ENCODE measurements around the gene HAPLN3.

The HAPLN3 gene

GRCh38 chr15:88858934-88859333, 36.4 kb downstream of the HAPLN3 start:
- H3K27me3 ChIP-seq (ENCODE audit: insufficient read depth, low read length, poor library complexity, severe bottlenecking): no peaks in the 10 kb centered on the region
- no peak overlapping the region for H2AFZ ChIP-seq (ENCODE audit: low read length)
- H3K4me1 ChIP-seq (ENCODE audit: insufficient read depth, low read length, poor library complexity, severe bottlenecking): no peaks in the 10 kb centered on the region
- H4K20me1 ChIP-seq (ENCODE audit: insufficient read depth, low read length, poor library complexity, severe bottlenecking): no peaks in the 10 kb centered on the region
- H3K9me2 ChIP-seq (replicated peaks; ENCODE audit: low read depth, low read length): no peaks in the 10 kb centered on the region
- no peaks in the 10 kb centered on the region for H3K79me2 ChIP-seq (ENCODE audit: insufficient read depth, low read length)
- H3K9ac ChIP-seq (ENCODE audit: low read depth, low read length, poor library complexity, severe bottlenecking): no peak overlapping the region
- no peak overlapping the region for H3K4me2 ChIP-seq (ENCODE audit: low read depth, low read length, poor library complexity, severe bottlenecking)
- peaks cover 8% of the 10 kb centered on the region; the same call in 1 of the 2 replicates for H3K9me3 ChIP-seq (ENCODE audit: insufficient read depth, low read depth, low read length)
- TF ChIP-seq EZH2phosphoT487 (IDR thresholded peaks at IDR 0.05; ENCODE audit: borderline replicate concordance): no peak
- H3F3A ChIP-seq (ENCODE audit: low read depth): no peaks in the 10 kb centered on the region
- no peak overlapping the region for H3K4me3 ChIP-seq (ENCODE audit: low read length, poor library complexity, severe bottlenecking)
- H3K36me3 ChIP-seq (ENCODE audit: insufficient read depth, low read length): no peaks in the 10 kb centered on the region

DNA sequence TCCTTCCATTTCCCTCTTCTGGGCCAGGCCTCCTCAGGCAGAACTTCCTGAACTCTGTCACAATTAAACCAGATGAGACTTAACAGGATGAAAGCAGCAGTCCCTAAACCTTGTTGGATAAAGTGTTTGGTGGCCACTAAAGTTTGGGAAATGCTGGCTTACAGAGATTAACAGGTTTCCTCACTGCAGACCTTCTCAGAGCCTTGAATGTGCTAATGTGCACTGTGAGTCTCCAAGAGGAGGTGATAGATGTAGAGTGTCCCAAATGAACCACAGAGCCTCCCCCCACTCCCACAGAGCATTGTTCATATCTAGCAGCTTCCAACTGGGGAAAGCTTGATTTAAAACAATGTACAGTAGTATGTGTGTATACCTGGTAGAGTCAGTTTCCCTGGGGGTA, 42.9 kb downstream of the HAPLN3 start:
- Histone ChIP-seq H2AFZ (ENCODE audit: low read length) (no peak overlapping the region), H4K20me1 (ENCODE audit: insufficient read depth, low read length, poor library complexity, severe bottlenecking) (no peaks in the 10 kb centered on the region), H3K9me2 (replicated peaks; ENCODE audit: low read depth, low read length) (no peaks in the 10 kb centered on the region), H3K9ac (ENCODE audit: low read depth, low read length, poor library complexity, severe bottlenecking) (no peak overlapping the region), H3K79me2 (ENCODE audit: insufficient read depth, low read length) (no peaks in the 10 kb centered on the region), H3K4me2 (ENCODE audit: low read depth, low read length, poor library complexity, severe bottlenecking) (no peak overlapping the region), H3K27me3 (ENCODE audit: insufficient read depth, low read length, poor library complexity, severe bottlenecking) (no peaks in the 10 kb centered on the region), H3K9me3 (ENCODE audit: insufficient read depth, low read depth, low read length) (peaks cover 8% of the 10 kb centered on the region; the same call in 1 of the 2 replicates), H3K36me3 (ENCODE audit: insufficient read depth, low read length) (no peaks in the 10 kb centered on the region), H3F3A (ENCODE audit: low read depth) (no peaks in the 10 kb centered on the region), H3K4me1 (ENCODE audit: insufficient read depth, low read length, poor library complexity, severe bottlenecking) (no peaks in the 10 kb centered on the region), H3K4me3 (ENCODE audit: low read length, poor library complexity, severe bottlenecking) (no peak overlapping the region)
- TF ChIP-seq EZH2phosphoT487 (IDR thresholded peaks at IDR 0.05; ENCODE audit: borderline replicate concordance) (no peak), CTCF (conservative IDR thresholded peaks at IDR 0.05; ENCODE audit: low read length) (no peak)

DNA sequence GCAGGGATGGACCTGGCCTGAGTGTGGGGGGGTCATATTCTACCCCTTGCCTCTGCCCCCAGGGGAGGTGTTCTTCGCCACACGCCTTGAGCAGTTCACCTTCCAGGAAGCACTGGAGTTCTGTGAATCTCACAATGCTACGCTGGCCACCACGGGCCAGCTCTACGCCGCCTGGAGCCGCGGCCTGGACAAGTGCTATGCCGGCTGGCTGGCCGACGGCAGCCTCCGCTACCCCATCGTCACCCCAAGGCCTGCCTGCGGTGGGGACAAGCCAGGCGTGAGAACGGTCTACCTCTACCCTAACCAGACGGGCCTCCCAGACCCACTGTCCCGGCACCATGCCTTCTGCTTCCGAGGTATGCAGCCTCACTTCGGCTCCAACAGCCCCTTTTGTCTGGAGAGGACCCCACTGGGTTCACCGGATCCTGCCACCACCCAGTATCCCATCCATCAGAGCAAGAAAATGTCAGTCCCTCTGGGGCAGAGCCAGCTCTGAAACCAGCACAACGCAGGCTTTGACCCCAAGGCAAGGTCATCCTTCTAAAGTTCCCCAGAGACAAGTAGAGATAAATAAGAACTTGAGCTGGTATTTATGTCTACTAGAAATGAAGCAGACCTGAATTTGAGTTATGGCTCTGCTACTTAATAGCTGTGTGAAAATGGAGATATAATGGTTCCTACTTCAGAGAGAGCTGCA, 45.8 kb downstream of the HAPLN3 start:
- H3K36me3 ChIP-seq (ENCODE audit: insufficient read depth, low read length): no peaks in the 10 kb centered on the region
- no peak overlapping the region for H3K4me3 ChIP-seq (ENCODE audit: low read length, poor library complexity, severe bottlenecking)
- H3K9ac ChIP-seq (ENCODE audit: low read depth, low read length, poor library complexity, severe bottlenecking): no peak overlapping the region
- no peaks in the 10 kb centered on the region for H3F3A ChIP-seq (ENCODE audit: low read depth)
- H2AFZ ChIP-seq (ENCODE audit: low read length): no peak overlapping the region
- H3K27me3 ChIP-seq (ENCODE audit: insufficient read depth, low read length, poor library complexity, severe bottlenecking): no peaks in the 10 kb centered on the region
- H3K4me2 ChIP-seq (ENCODE audit: low read depth, low read length, poor library complexity, severe bottlenecking): no peak overlapping the region
- H3K79me2 ChIP-seq (ENCODE audit: insufficient read depth, low read length): no peaks in the 10 kb centered on the region
- TF ChIP-seq CTCF (conservative IDR thresholded peaks at IDR 0.05; ENCODE audit: low read length) (no peak), EZH2phosphoT487 (IDR thresholded peaks at IDR 0.05; ENCODE audit: borderline replicate concordance) (no peak)
- no peaks in the 10 kb centered on the region for H3K9me2 ChIP-seq (replicated peaks; ENCODE audit: low read depth, low read length)
- H3K9me3 ChIP-seq (ENCODE audit: insufficient read depth, low read depth, low read length): no peaks in the 10 kb centered on the region
- H4K20me1 ChIP-seq (ENCODE audit: insufficient read depth, low read length, poor library complexity, severe bottlenecking): no peaks in the 10 kb centered on the region
- H3K4me1 ChIP-seq (ENCODE audit: insufficient read depth, low read length, poor library complexity, severe bottlenecking): peaks cover 7% of the 10 kb centered on the region

DNA sequence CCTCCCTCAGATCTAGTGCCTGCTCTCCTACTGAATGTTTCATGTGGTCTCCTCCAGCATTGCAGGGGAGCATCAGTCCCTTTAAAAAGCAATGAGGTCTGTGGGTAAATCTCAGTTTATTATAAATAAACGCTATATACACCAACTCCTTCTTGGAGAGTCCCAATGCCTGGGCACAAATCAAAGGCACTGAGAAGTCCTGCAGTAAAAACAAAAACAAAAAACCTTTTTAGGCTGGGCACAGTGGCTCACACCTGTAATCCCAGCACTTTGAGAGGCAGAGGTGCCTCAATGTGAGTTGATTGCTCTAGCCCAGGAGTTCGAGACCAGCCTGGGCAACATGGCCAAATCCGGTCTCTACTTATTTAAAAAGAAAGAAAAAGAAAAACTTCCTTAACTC, 47.1 kb downstream of the HAPLN3 start:
- no peaks in the 10 kb centered on the region for H3K9me3 ChIP-seq (ENCODE audit: insufficient read depth, low read depth, low read length)
- peaks cover 7% of the 10 kb centered on the region for H3K4me1 ChIP-seq (ENCODE audit: insufficient read depth, low read length, poor library complexity, severe bottlenecking)
- no peak overlapping the region for H3K4me2 ChIP-seq (ENCODE audit: low read depth, low read length, poor library complexity, severe bottlenecking)
- no peaks in the 10 kb centered on the region for H3F3A ChIP-seq (ENCODE audit: low read depth)
- H3K9ac ChIP-seq (ENCODE audit: low read depth, low read length, poor library complexity, severe bottlenecking): no peak overlapping the region
- no peaks in the 10 kb centered on the region for H3K79me2 ChIP-seq (ENCODE audit: insufficient read depth, low read length)
- no peaks in the 10 kb centered on the region for H3K36me3 ChIP-seq (ENCODE audit: insufficient read depth, low read length)
- H3K9me2 ChIP-seq (replicated peaks; ENCODE audit: low read depth, low read length): no peaks in the 10 kb centered on the region
- no peaks in the 10 kb centered on the region for H3K27me3 ChIP-seq (ENCODE audit: insufficient read depth, low read length, poor library complexity, severe bottlenecking)
- no peak overlapping the region for H3K4me3 ChIP-seq (ENCODE audit: low read length, poor library complexity, severe bottlenecking)
- no peaks in the 10 kb centered on the region for H4K20me1 ChIP-seq (ENCODE audit: insufficient read depth, low read length, poor library complexity, severe bottlenecking)
- TF ChIP-seq EZH2phosphoT487 (IDR thresholded peaks at IDR 0.05; ENCODE audit: borderline replicate concordance) (no peak), CTCF (conservative IDR thresholded peaks at IDR 0.05; ENCODE audit: low read length) (no peak)
- no peak overlapping the region for H2AFZ ChIP-seq (ENCODE audit: low read length)
